A549 (cell line): ENCODE data around the gene PRDM1. TPM values are rescaled to one million over a fixed set of nuclear protein-coding genes. Genes with fewer than 3 reads are reported as not detected.
A peak's percentile ranks its signal among the peaks of the same experiment; 100 is the strongest.

ENCODE experiments used
- ATAC-seq, 2 experiments: fragments of 200-7000 bp in 1 of 2; fragments of >200 bp in 1 of 2; cut with Nextera tagmentation in 1 of 2; cut with Tn5 transposase in 1 of 2; 3 replicates each; pipeline versions ENCODE4 v1.8.0 to v1.9.1; 2018 to 2020; ENCODE audit warnings: mild to moderate bottlenecking in 1 of 2, moderate library complexity in 1 of 2
- CTCF ChIA-PET: fragments of 300-600 bp; sonication (Branson Sonifier 250); formaldehyde crosslinking; extraction: SDS; loops from one replicate; lab custom pipeline; 2021; ENCODE audit warnings: antibody characterized with exemption, inconsistent platforms; lab: Yijun Ruan, JAX
- POLR2A ChIA-PET: fragments of 350-600 bp; formaldehyde crosslinking; extraction: SDS; loops from one replicate; lab custom pipeline; 2021; ENCODE audit warnings: antibody characterized with exemption, inconsistent platforms; lab: Yijun Ruan, JAX
- DNase-seq, 2 experiments: peaks; one replicate each; pipeline versions ENCODE4 v3.0.0 to v3.0.0-alpha.2; 2011 to 2016; ENCODE audit warnings: low read depth in 1 of 2, low spot score in 1 of 2
- FAIRE-seq: peaks from 2 replicates; lab custom pipeline; 2011; peaks lifted over from hg19 to GRCh38; lab: Jason Lieb, UNC
- H3K27ac ChIP-seq, 2 experiments: fragments of >200 bp; sonication (Bioruptor Twin); formaldehyde crosslinking; 3 replicates each; pipeline ENCODE4 v1.5.1; 2016 to 2017
- H3K4me1 ChIP-seq: fragments of >200 bp; sonication (Bioruptor Twin); formaldehyde crosslinking; 3 replicates; pipeline ENCODE4 v1.6.1; 2016
- H3K4me2 ChIP-seq: fragments of >200 bp; sonication (Bioruptor Twin); formaldehyde crosslinking; 3 replicates; pipeline ENCODE4 v1.6.1; 2016
- H3K4me3 ChIP-seq: fragments of >200 bp; sonication (Bioruptor Twin); formaldehyde crosslinking; 3 replicates; pipeline ENCODE4 v1.5.1; 2016
- H3K9me3 ChIP-seq: fragments of >200 bp; sonication (Bioruptor Twin); formaldehyde crosslinking; 3 replicates; pipeline ENCODE4 v1.6.1; 2016
- ATOH8 ChIP-seq: fragments of 250-450 bp; sonication (Bioruptor Pico); IDR thresholded peaks from 2 replicates; pipeline ENCODE4 v1.5.0; 2020; ENCODE audit warnings: low read depth, mild to moderate bottlenecking, moderate library complexity
- CBX2 ChIP-seq: fragments of 200-600 bp; sonication (generic); IDR thresholded peaks from 2 replicates; pipeline ENCODE4 v1.6.1; 2016; ENCODE audit warnings: low read depth, mild to moderate bottlenecking, borderline replicate concordance
- EHF ChIP-seq: fragments of 250-450 bp; sonication (Bioruptor Pico); IDR thresholded peaks from 2 replicates; pipeline ENCODE4 v1.5.0; 2020; ENCODE audit warnings: mild to moderate bottlenecking
- EHMT2 ChIP-seq: fragments of 200-600 bp; sonication (generic); IDR thresholded peaks from 2 replicates; pipeline ENCODE4 v1.6.1; 2016; ENCODE audit warnings: antibody characterized with exemption, low read depth, mild to moderate bottlenecking, moderate library complexity
- FOSL2 ChIP-seq, 2 experiments: fragments of 450-650 bp in 1 of 2; fragments of >200 bp in 1 of 2; sonication (Bioruptor Twin) in 1 of 2; formaldehyde crosslinking; IDR thresholded peaks; 2 replicates each; pipeline versions ENCODE4 v1.5.0 to v1.6.1; 2016 to 2020; ENCODE audit warnings: mild to moderate bottlenecking in 1 of 2, moderate library complexity in 1 of 2
- FOXS1 ChIP-seq: fragments of 250-450 bp; sonication (Bioruptor Pico); IDR thresholded peaks from 2 replicates; pipeline ENCODE4 v1.5.0; 2020; ENCODE audit warnings: mild to moderate bottlenecking, moderate library complexity
- HDAC2 ChIP-seq: fragments of 200-600 bp; sonication (generic); IDR thresholded peaks from 2 replicates; pipeline ENCODE4 v1.6.1; 2016
- HOXA7 ChIP-seq: fragments of 250-450 bp; sonication (Bioruptor Pico); IDR thresholded peaks from 2 replicates; pipeline ENCODE4 v1.5.0; 2020; ENCODE audit warnings: mild to moderate bottlenecking, moderate library complexity
- JUN ChIP-seq, 2 experiments: fragments of >200 bp; sonication (Bioruptor Twin); formaldehyde crosslinking; IDR thresholded peaks; 2 replicates in 1 of 2; 3 replicates in 1 of 2; pipeline ENCODE4 v1.6.1; 2016 to 2017
- MAFK ChIP-seq: fragments of 450-650 bp; IDR thresholded peaks from 2 replicates; pipeline ENCODE4 v1.6.1; 2014; ENCODE audit not compliant: partially characterized antibody
- MAX ChIP-seq: IDR thresholded peaks from 2 replicates; pipeline ENCODE4 v1.6.1; 2012
- NPAS2 ChIP-seq: fragments of 250-450 bp; sonication (Bioruptor Pico); IDR thresholded peaks from 2 replicates; pipeline ENCODE4 v1.8.0; 2022; ENCODE audit warnings: mild to moderate bottlenecking, moderate library complexity, borderline replicate concordance
- NR3C1 ChIP-seq: fragments of >200 bp; sonication (Bioruptor Twin); formaldehyde crosslinking; IDR thresholded peaks from 3 replicates; pipeline ENCODE4 v1.6.1; 2017
- PBX3 ChIP-seq: IDR thresholded peaks from 2 replicates; pipeline ENCODE4 v1.6.1; 2012
- SREBF2 ChIP-seq: fragments of 450-650 bp; IDR thresholded peaks from 2 replicates; pipeline ENCODE4 v1.6.1; 2014; ENCODE audit warnings: mild to moderate bottlenecking, moderate library complexity
- TFCP2L1 ChIP-seq: fragments of 250-450 bp; sonication (Bioruptor Pico); IDR thresholded peaks from 2 replicates; pipeline ENCODE4 v1.5.0; 2021; ENCODE audit warnings: mild to moderate bottlenecking
- TP53 ChIP-seq: fragments of 250-450 bp; sonication (Bioruptor Pico); IDR thresholded peaks from 2 replicates; pipeline ENCODE4 v1.5.0; 2021; ENCODE audit warnings: mild to moderate bottlenecking, moderate library complexity
- USF2 ChIP-seq: fragments of 450-650 bp; IDR thresholded peaks from 2 replicates; pipeline ENCODE4 v1.6.1; 2014; ENCODE audit warnings: antibody characterized with exemption
- ZNF302 ChIP-seq: fragments of 250-450 bp; sonication (Bioruptor Pico); IDR thresholded peaks from 2 replicates; pipeline ENCODE4 v1.9.0; 2021; ENCODE audit warnings: inconsistent platforms, mild to moderate bottlenecking, moderate library complexity
- WGBS: methylation state at CpG from one replicate; pipeline ENCODE4 v1.1.6; 2017; ENCODE audit errors: missing lambda C conversion rate; 5-methylcytosine and 5-hydroxymethylcytosine counted together
- polyA plus RNA-seq, 4 experiments: library from polyadenylated mRNA; depleted of rRNA in 3 of 4; stranded (reverse); fragments of >200 nt; fragmentation: RNase III in 1 of 4; extraction: RNeasy Plus Mini Kit Qiagen cat#74134 plus additional on column Dnase treatment in 1 of 4; gene quantifications; 2 replicates in 3 of 4; 3 replicates in 1 of 4; pipeline ENCODE4 v1.2.3, GENCODE V29; 2011 to 2017

Gene PRDM1
- polyA plus RNA-seq, 2 of the 4 experiments (the other 2 are of a cell fraction): 2.6 to 11.2 TPM

- FAIRE-seq (no peak), DNase-seq (no peak), ATAC-seq (no peak)
- ChIA-PET CTCF (interaction anchor here (0.8 to 0.9 kb wide), 2 partner anchors 12 to 13 kb away, joined by 3 to 4 read pairs; no protein-coding TSS in a partner anchor), POLR2A (no interaction called here)
- TF ChIP-seq NR3C1 (no peak), MAFK (peak; percentile 52), HOXA7 (CRISPR knock-in tag) (no peak)
- Histone ChIP-seq H3K4me2 (no peak overlapping the region), H3K27ac (no peak overlapping the region), H3K9me3 (no peaks in the 10 kb centered on the region), H3K4me1 (peaks cover 9% of the 10 kb centered on the region; the same call in 1 of the 3 replicates), H3K4me3 (no peak overlapping the region)
- WGBS: 93% methylated on average over 3 of the region's 3 CpGs
These were observed 70.3 kb downstream of the PRDM1 start for GRCh38 chr6:106156413-106156812.

GRCh38 chr6:106156863-106157262 lies 70.7 kb downstream of the PRDM1 start:
- no peak for FAIRE-seq
- DNase-seq: no peak
- ATAC-seq: no peak
- H3K4me3 ChIP-seq: no peak overlapping the region
- no peak overlapping the region for H3K27ac ChIP-seq
- H3K9me3 ChIP-seq: no peaks in the 10 kb centered on the region
- no peak overlapping the region for H3K4me2 ChIP-seq
- 81% methylated on average over 3 of the region's 3 CpGs for WGBS
- ChIA-PET CTCF (interaction anchor here (0.8 to 0.9 kb wide), 2 partner anchors 12 to 13 kb away, joined by 3 to 4 read pairs; no protein-coding TSS in a partner anchor), POLR2A (no interaction called here)
- H3K4me1 ChIP-seq: peaks cover 9% of the 10 kb centered on the region; the same call in 1 of the 3 replicates
- no peak for TF ChIP-seq HDAC2

GRCh38 chr6:106158816-106159215 lies 72.7 kb downstream of the PRDM1 start:
- H3K4me2 ChIP-seq: no peak overlapping the region
- no peak for TF ChIP-seq CBX2
- no peak for TF ChIP-seq ATOH8 (CRISPR knock-in tag)
- TF ChIP-seq JUN (IDR thresholded peaks at IDR 0.05): no peak
- no peak for TF ChIP-seq EHF (CRISPR knock-in tag)
- no peak for TF ChIP-seq HDAC2
- TF ChIP-seq MAX: no peak
- TF ChIP-seq FOXS1 (CRISPR knock-in tag): no peak
- no peak for TF ChIP-seq PBX3
- no peak for TF ChIP-seq NPAS2 (CRISPR knock-in tag)
- TF ChIP-seq ZNF302 (CRISPR knock-in tag): no peak
- no peak for TF ChIP-seq EHMT2
- no peak for TF ChIP-seq NR3C1
- TF ChIP-seq USF2: no peak
- no peak for TF ChIP-seq TFCP2L1 (CRISPR knock-in tag)
- no peak for TF ChIP-seq FOSL2 (IDR thresholded peaks at IDR 0.05)
- TF ChIP-seq FOSL2 (CRISPR knock-in tag; IDR thresholded peaks at IDR 0.05): no peak
- TF ChIP-seq SREBF2: no peak
- TF ChIP-seq TP53: no peak
- ATAC-seq (no peak), DNase-seq (no peak), FAIRE-seq (no peak)
- no peak overlapping the region; a peak in 1 of 6 replicates for H3K27ac ChIP-seq
- ChIA-PET CTCF (interaction anchor here (1.5 kb wide), 1 partner anchor 36 kb away, joined by 5 read pairs; no protein-coding TSS in a partner anchor), POLR2A (no interaction called here)
- H3K4me3 ChIP-seq: no peak overlapping the region
- WGBS: 90% methylated on average over 1 of the region's 1 CpG
- H3K9me3 ChIP-seq: no peaks in the 10 kb centered on the region
- peaks cover 9% of the 10 kb centered on the region; the same call in 1 of the 3 replicates for H3K4me1 ChIP-seq

Other genes starting within 250 kb of the PRDM1 start
- 47.8 and 53.5 TPM in 2 replicates for gene ATG5, start 239.4 kb downstream of the PRDM1 start, polyA plus RNA-seq (2011; rRNA removed)
- gene ATG5, start 239.4 kb downstream of the PRDM1 start, polyA plus RNA-seq (2017; fragmentation: RNase III; extraction: RNeasy Plus Mini Kit Qiagen cat#74134 plus additional on column Dnase treatment): 26.6 to 29.3 TPM (median 29.2 TPM) in 3 replicates